ENCODE data around the gene BTBD17.

GRCh38 chr17:74357466-74357809 is 4.2 kb downstream of the BTBD17 start:
- no peak for TF ChIP-seq CTCF (IDR thresholded peaks at IDR 0.05)
- no peak for TF ChIP-seq POLR2A (IDR thresholded peaks at IDR 0.05)

Measured in suprapubic skin (tissue), 3 donors.